Panc1 (cell line): ENCODE results near the gene CXCR3. TPM values are rescaled to one million over a fixed set of nuclear protein-coding genes. Genes with fewer than 3 reads are reported as not detected.

Experiments
- ATAC-seq: fragments of 200-7000 bp; cut with Tn5 transposase; 2 replicates; pipeline ENCODE4 v1.9.1; 2020; ENCODE audit warnings: mild to moderate bottlenecking, moderate library complexity
- BruUV-seq: library from RNA; stranded (reverse); fragments of 400-500 nt; replicated peaks from 2 replicates; lab custom pipeline; 2021; lab: Mats Ljungman, UMichigan
- CTCF ChIA-PET: fragments of 300-600 bp; sonication (Branson Sonifier 250); formaldehyde crosslinking; loops from one replicate; lab custom pipeline; 2022; ENCODE audit warnings: antibody characterized with exemption; lab: Charles Lee
- POLR2A ChIA-PET: fragments of 300-600 bp; sonication (Branson Sonifier 250); formaldehyde crosslinking; loops from one replicate; lab custom pipeline; 2022; ENCODE audit warnings: antibody characterized with exemption; lab: Charles Lee
- DNase-seq: peaks from one replicate; pipeline ENCODE4 v3.0.0-alpha.2; 2010; ENCODE audit warnings: low read depth, low spot score
- H3K27ac ChIP-seq: 2 replicates; pipeline ENCODE4 v1.5.1; 2011; ENCODE audit warnings: mild to moderate bottlenecking, low read length, inconsistent platforms
- H3K27me3 ChIP-seq: fragments of 200-500 bp; sonication (Bioruptor generic); 2 replicates; pipeline ENCODE4 v1.6.0; 2014; ENCODE audit warnings: low read length, inconsistent platforms; ENCODE audit not compliant: control insufficient read depth, insufficient read depth
- H3K36me3 ChIP-seq: fragments of 200-500 bp; sonication (Bioruptor generic); 2 replicates; pipeline ENCODE4 v1.5.1; 2014; ENCODE audit warnings: inconsistent platforms, mild to moderate bottlenecking, low read length, moderate library complexity; ENCODE audit not compliant: control insufficient read depth, insufficient read depth
- H3K4me1 ChIP-seq: 2 replicates; pipeline ENCODE4 v1.5.1; 2011; ENCODE audit warnings: inconsistent platforms, mild to moderate bottlenecking, low read length, moderate library complexity; ENCODE audit not compliant: control insufficient read depth, insufficient read depth
- H3K4me3 ChIP-seq, 2 experiments: 2 replicates each; pipeline ENCODE4 v1.5.1; 2011 to 2012; ENCODE audit warnings: low read depth in 2 of 2, low read length in 2 of 2, mild to moderate bottlenecking in 2 of 2, inconsistent platforms in 1 of 2, moderate library complexity in 1 of 2
- H3K9me3 ChIP-seq: fragments of 200-500 bp; sonication (Bioruptor generic); 2 replicates; pipeline ENCODE4 v1.5.1; 2014; ENCODE audit warnings: low read depth, mild to moderate bottlenecking, inconsistent platforms, low read length, moderate library complexity; ENCODE audit not compliant: control insufficient read depth, insufficient read depth
- CTCF ChIP-seq: fragments of 450-650 bp; IDR thresholded peaks from 2 replicates; pipeline ENCODE4 v1.5.1; 2017; ENCODE audit warnings: mild to moderate bottlenecking
- POLR2AphosphoS5 ChIP-seq: IDR thresholded peaks from 2 replicates; pipeline ENCODE4 v1.6.1; 2012; ENCODE audit warnings: mild to moderate bottlenecking, low read depth, low read length, moderate library complexity
- REST ChIP-seq, 2 experiments: IDR thresholded peaks; 2 replicates each; pipeline ENCODE4 v1.6.1; 2011 to 2012; ENCODE audit warnings: low read depth in 2 of 2, control low read depth in 1 of 2, low read length in 1 of 2, mild to moderate bottlenecking in 1 of 2, moderate library complexity in 1 of 2; ENCODE audit not compliant: insufficient read depth in 1 of 2
- SIN3A ChIP-seq: IDR thresholded peaks from 2 replicates; pipeline ENCODE4 v1.6.1; 2012; ENCODE audit warnings: low read depth, mild to moderate bottlenecking, low read length, moderate library complexity, borderline replicate concordance; ENCODE audit not compliant: insufficient read depth
- TCF7L2 ChIP-seq: IDR thresholded peaks from 2 replicates; pipeline ENCODE4 v1.6.1; 2011; ENCODE audit warnings: mild to moderate bottlenecking, low read depth, low read length, inconsistent platforms
- in situ Hi-C: cut with HindIII; loops from 2 replicates; pipeline ENCODE4 v1.10.0; 2016; ENCODE audit warnings: low sequenced_read_pairs, low pct_unique_long_range_greater_than_20kb
- intact Hi-C: fragments of 100-400 bp; cut with micrococcal nuclease; formaldehyde crosslinking; loops from one replicate; pipeline ENCODE4 v1.10.0; 2022; ENCODE audit not compliant: unreplicated experiment
- total RNA-seq: library from RNA; stranded (reverse); gene quantifications from one replicate; pipeline ENCODE4 v1.2.1, GENCODE V29; 2021; ENCODE audit not compliant: unreplicated experiment

The CXCR3 gene
- total RNA-seq, 1 experiment from 2014 or later, result not detected

DNA sequence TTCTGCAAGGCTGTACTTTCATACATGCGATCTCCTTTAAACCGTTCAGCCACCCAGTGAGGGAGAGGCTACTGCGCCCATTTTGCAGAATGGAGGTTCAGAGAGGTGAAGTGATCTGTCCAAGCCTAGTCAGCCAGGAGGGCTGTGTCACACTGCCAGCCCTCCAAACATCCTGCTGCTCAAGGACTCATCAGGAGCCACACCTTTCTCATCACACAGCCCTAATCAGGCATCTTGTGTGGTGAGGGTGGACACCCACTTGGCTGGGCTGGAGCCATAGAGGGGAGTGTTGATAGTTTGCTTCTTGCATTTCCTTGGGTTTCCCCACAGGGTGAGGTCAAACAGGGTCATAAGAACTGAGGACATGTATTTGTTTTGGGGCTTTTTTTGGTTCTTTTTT is 5.4 kb upstream of the CXCR3 start:
- no peaks in the 10 kb centered on the region for H3K9me3 ChIP-seq
- CTCF ChIA-PET, result no interaction called here
- DNase-seq (no peak), ATAC-seq (no peak)
- intact Hi-C loops, result no loop called here
- H3K4me3 ChIP-seq, result no peak overlapping the region
- H3K4me1 ChIP-seq, result no peaks in the 10 kb centered on the region; the same call in 1 of the 2 replicates
- POLR2A ChIA-PET, result no interaction called here
- H3K27me3 ChIP-seq, result no peaks in the 10 kb centered on the region
- no peaks in the 10 kb centered on the region for H3K36me3 ChIP-seq
- BruUV-seq, result no TSS peak
- H3K27ac ChIP-seq, result no peak overlapping the region
- TF ChIP-seq TCF7L2, result no peak
- no peak for TF ChIP-seq REST (IDR thresholded peaks at IDR 0.05; ENCODE audit: insufficient read depth in 1 of 2, low read depth in 2 of 2, low read length in 1 of 2)
- no peak for TF ChIP-seq CTCF
- no peak for TF ChIP-seq SIN3A
- no peak for TF ChIP-seq POLR2AphosphoS5
- in situ Hi-C loops, result no loop called here

- no peak for TF ChIP-seq POLR2AphosphoS5
- TF ChIP-seq SIN3A, result no peak
- Histone ChIP-seq H3K27me3 (no peaks in the 10 kb centered on the region), H3K27ac (no peak overlapping the region), H3K4me3 (no peak overlapping the region), H3K4me1 (no peaks in the 10 kb centered on the region; the same call in 1 of the 2 replicates), H3K36me3 (no peaks in the 10 kb centered on the region), H3K9me3 (no peaks in the 10 kb centered on the region)
- POLR2A ChIA-PET, result no interaction called here
- peak; percentile 73 for ATAC-seq
- CTCF ChIA-PET, result interaction anchor here (0.6 kb wide), 1 partner anchor 53 kb away, joined by 8 read pairs; no protein-coding TSS in a partner anchor
- no peak for DNase-seq
- in situ Hi-C loops (no loop called here), intact Hi-C loops (no loop called here)
- BruUV-seq, result no TSS peak
Observed at GRCh38 chrX:71622576-71623450, 4.5 kb upstream of the CXCR3 start.
